BJ (cell line): ENCODE measurements around the gene PLEKHM1. TPM values are rescaled to one million over a fixed set of nuclear protein-coding genes. Genes with fewer than 3 reads are reported as not detected.
A peak's percentile ranks its signal among the peaks of the same experiment; 100 is the strongest.

Experiments
- CTCF ChIA-PET: fragments of 350-600 bp; formaldehyde crosslinking; extraction: SDS; loops from one replicate; lab custom pipeline; 2021; ENCODE audit warnings: antibody characterized with exemption, inconsistent platforms; lab: Yijun Ruan, JAX
- POLR2A ChIA-PET: fragments of 300-600 bp; sonication (Branson Sonifier 250); formaldehyde crosslinking; extraction: SDS; loops from one replicate; lab custom pipeline; 2021; ENCODE audit warnings: antibody characterized with exemption; lab: Charles Lee
- DNase-seq: peaks from one replicate; pipeline ENCODE4 v3.0.0-alpha.2; 2011; ENCODE audit warnings: low read depth
- H3K27me3 ChIP-seq: 2 replicates; pipeline ENCODE4 v1.6.0; 2011; ENCODE audit warnings: low read length; ENCODE audit not compliant: control insufficient read depth, insufficient read depth
- H3K36me3 ChIP-seq: 2 replicates; pipeline ENCODE4 v1.5.1; 2011; ENCODE audit warnings: low read length; ENCODE audit not compliant: control insufficient read depth, insufficient read depth
- H3K4me3 ChIP-seq: 2 replicates; pipeline ENCODE4 v1.5.1; 2011; ENCODE audit warnings: low read depth, mild to moderate bottlenecking, control low read depth, low read length
- polyA plus RNA-seq: library from polyadenylated mRNA; depleted of rRNA; stranded (reverse); fragments of >200 nt; gene quantifications from 2 replicates; pipeline ENCODE4 v1.2.3, GENCODE V29; 2011
- TF ChIP-seq, protein P1 (sequence below): IDR thresholded peaks from 2 replicates; pipeline ENCODE4 v1.5.1; 2011; ENCODE audit warnings: low read depth, mild to moderate bottlenecking, control low read depth, inconsistent platforms, low read length, moderate library complexity; ENCODE audit not compliant: insufficient read depth

Gene PLEKHM1
- polyA plus RNA-seq, 1 experiment: 28.7 TPM

DNA sequence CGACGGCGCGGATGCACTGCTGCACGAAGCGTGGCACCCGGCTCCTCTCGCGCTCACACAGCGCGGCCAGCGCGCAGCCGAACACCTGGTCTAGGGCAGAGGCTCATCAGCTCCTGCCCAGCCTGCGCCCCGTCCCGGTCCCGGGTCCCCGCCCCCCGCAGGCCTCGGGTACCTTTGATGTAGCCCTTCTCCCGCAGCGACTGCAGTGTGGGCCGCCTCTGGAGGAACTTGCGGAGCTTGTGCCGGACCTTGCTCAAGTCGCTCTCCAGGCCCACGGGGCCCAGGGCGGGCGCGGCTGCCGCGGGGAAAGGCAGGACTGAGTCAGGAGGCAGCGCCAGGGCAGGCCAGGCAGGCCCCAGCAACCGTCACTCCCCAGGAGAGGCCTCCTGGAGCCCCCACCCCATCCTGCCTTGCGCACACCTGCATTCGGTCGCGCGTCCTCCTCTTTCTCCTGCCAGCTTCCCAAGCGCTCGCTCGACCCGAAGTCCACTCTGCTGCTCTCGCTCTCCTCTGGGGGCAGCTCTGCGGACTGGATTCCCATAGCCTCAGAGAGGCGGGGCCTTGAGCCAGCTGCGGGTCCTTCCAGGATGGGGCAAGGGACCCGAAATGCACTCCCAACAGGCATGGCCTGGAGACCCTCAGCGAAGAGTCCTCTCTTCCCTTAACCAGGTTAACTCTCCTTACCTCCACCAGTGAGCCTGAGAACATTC is 93.9 kb downstream of the PLEKHM1 start:
- TF ChIP-seq, protein P1, sequence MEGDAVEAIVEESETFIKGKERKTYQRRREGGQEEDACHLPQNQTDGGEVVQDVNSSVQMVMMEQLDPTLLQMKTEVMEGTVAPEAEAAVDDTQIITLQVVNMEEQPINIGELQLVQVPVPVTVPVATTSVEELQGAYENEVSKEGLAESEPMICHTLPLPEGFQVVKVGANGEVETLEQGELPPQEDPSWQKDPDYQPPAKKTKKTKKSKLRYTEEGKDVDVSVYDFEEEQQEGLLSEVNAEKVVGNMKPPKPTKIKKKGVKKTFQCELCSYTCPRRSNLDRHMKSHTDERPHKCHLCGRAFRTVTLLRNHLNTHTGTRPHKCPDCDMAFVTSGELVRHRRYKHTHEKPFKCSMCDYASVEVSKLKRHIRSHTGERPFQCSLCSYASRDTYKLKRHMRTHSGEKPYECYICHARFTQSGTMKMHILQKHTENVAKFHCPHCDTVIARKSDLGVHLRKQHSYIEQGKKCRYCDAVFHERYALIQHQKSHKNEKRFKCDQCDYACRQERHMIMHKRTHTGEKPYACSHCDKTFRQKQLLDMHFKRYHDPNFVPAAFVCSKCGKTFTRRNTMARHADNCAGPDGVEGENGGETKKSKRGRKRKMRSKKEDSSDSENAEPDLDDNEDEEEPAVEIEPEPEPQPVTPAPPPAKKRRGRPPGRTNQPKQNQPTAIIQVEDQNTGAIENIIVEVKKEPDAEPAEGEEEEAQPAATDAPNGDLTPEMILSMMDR: no peak
- ChIA-PET CTCF (interaction anchor here (1.3 to 6.4 kb wide), 4 partner anchors 10 to 178 kb away, joined by 6 to 50 read pairs (median 16); no protein-coding TSS in a partner anchor), POLR2A (no interaction called here)
- no peak overlapping the region for H3K4me3 ChIP-seq
- no peak for DNase-seq
- peaks cover 1% of the 10 kb centered on the region; the same call in 1 of the 2 replicates for H3K27me3 ChIP-seq
- no peaks in the 10 kb centered on the region for H3K36me3 ChIP-seq

DNA sequence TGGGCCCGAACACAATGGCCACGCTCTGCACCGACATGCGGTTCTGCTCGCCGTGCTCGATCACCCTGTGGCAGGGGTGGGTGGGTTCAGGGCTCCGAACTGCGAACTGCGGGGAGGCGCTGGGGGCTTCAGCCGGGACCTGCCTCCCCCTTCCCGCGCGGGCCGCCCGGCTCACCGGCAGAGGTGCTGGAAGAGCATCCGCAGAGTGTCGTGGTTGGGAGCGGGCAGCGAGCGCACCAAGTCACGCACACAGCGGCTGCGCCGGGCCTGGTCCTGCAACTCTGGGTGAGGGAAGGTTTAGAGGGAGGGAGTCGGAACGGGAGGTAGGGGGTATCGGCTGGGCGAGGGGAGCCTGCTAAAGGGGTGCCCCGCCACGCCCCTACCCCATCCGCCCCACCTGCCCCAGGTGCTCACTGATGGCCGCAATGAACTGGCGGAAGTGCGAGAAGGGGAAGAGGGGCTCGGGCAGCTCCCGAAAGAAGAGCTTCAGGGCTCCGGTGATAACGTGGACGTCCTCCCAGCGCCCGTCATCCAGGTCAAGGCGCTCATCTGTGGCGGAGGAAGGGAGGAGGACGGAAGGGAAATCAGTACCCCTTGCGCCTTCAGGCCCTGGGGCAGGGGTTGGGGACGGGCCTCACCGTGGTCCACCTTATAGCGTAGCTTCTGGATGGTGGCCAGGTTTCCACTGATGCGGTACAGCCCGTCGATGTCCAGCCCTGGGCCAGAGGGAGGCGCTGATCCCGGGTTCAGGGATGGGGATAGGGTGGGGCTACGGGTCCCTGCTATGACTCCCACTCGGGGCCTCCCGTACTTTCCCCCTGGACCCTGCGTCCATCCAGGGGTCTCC is 94.7 kb downstream of the PLEKHM1 start:
- CTCF ChIA-PET: interaction anchor here (0.6 to 6.4 kb wide), 17 partner anchors 8 to 177 kb away, joined by 3 to 50 read pairs (median 4); no protein-coding TSS in a partner anchor
- Histone ChIP-seq H3K36me3 (no peaks in the 10 kb centered on the region), H3K4me3 (peak overlapping the region; percentile 4; the same call in 1 of the 2 replicates), H3K27me3 (peaks cover 1% of the 10 kb centered on the region; the same call in 1 of the 2 replicates)
- POLR2A ChIA-PET: no interaction called here
- no peak for DNase-seq
- TF ChIP-seq, protein P1: no peak

DNA sequence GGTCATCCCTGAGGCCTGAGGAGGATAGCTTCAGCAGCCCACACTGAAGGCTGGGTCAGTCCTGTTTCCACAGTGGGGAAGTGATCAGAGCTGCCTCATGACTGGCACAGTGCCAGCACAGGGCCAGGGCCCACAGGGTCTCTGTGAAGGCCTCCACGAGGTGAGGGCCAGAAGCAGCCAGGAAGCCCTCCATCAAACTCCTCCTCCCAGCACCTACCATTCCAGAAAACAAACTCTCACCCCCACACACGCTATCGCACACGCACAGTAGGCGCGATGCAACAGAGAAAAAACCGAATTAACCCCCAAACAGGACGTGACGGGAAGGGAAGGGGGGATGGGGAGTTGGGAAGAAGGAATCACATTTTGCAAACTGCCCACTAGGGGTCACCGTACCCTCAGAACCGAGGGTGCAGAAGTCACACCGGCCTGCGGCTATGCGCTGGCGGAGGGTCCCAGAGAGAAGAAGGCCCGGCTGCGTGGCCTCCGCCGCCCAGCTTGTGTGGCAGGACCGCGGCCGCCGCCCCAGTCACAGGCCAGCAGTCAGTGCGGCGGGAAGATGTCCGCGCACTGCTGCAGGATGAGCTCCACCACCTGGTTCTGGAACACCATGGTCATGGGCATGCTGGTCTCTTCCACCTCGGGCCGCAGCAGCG is 95.5 kb downstream of the PLEKHM1 start:
- peaks cover 1% of the 10 kb centered on the region; the same call in 1 of the 2 replicates for H3K27me3 ChIP-seq
- ChIA-PET POLR2A (no interaction called here), CTCF (interaction anchor here (0.6 to 6.4 kb wide), 21 partner anchors 9 to 1233 kb away, joined by 3 to 50 read pairs (median 4); no protein-coding TSS in a partner anchor)
- TF ChIP-seq, protein P1: peak; percentile 80
- peak overlapping the region; percentile 4; the same call in 1 of the 2 replicates for H3K4me3 ChIP-seq
- H3K36me3 ChIP-seq: no peaks in the 10 kb centered on the region
- DNase-seq: peak; percentile 27

DNA sequence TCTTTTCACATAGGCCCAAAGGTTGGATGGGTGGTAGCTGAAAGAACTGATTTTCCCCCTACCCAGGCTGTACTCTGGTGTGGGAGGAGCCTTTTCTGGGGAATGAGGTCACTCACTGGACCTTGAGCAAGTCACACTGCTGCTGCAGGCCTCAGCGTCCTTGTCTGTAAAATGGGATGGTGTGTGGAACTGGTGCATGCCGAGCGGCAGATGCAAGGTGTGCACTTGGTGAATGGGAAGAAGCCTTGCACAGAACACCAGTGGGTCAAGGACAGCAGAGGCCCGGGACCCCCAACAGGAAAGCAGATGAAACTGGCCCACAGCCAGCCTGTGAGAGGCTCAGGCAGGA is 96.0 kb downstream of the PLEKHM1 start:
- CTCF ChIA-PET: interaction anchor here (0.7 to 6.4 kb wide), 15 partner anchors 9 to 1233 kb away, joined by 3 to 50 read pairs (median 5); no protein-coding TSS in a partner anchor
- TF ChIP-seq, protein P1: no peak
- Histone ChIP-seq H3K27me3 (peaks cover 1% of the 10 kb centered on the region; the same call in 1 of the 2 replicates), H3K4me3 (no peak overlapping the region), H3K36me3 (no peaks in the 10 kb centered on the region)
- DNase-seq: no peak
- POLR2A ChIA-PET: no interaction called here
